Islet of Langerhans (tissue), 1 donor: ENCODE measurements around the gene ERI3.

Source experiments
- FAIRE-seq: peaks from one replicate; lab custom pipeline; 2011; peaks lifted over from hg19 to GRCh38; lab: Jason Lieb, UNC

The ERI3 gene, protein sequence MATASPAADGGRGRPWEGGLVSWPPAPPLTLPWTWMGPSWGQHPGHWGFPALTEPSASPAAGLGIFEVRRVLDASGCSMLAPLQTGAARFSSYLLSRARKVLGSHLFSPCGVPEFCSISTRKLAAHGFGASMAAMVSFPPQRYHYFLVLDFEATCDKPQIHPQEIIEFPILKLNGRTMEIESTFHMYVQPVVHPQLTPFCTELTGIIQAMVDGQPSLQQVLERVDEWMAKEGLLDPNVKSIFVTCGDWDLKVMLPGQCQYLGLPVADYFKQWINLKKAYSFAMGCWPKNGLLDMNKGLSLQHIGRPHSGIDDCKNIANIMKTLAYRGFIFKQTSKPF

DNA sequence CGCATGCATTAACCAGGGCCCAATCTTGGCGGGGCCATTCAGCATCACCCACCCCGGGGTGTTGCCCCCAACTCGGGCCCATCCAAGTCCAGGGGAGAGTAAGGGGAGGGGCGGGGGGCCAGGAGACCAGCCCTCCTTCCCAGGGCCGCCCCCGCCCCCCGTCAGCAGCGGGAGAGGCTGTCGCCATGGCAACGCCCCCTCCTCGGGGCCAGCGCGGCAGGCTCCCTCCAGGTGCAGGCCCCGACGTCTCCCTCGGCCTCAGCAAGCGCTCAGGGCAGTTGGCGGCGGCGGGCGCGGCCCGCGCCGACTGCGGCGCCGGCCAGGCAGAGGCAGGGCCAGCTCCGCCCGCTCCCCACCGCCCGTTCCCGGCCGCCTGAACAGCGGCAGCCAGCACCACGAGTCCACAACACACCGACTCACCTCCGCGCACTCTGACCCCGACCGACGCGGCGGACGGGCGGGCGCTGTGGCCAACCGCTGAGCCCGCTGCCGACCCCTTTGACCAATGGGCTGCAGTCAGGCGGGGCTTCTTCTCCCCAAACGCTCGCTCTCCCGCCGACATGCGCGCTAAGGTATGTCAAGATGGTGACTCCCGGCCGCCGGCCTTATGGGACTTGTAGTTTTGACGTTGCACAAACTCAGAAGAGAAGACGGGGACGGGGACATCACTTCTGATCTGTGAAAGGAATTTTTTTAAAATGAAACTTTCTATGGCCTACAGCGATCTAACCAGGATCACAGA, at the start of gene ERI3:
ERI3 (minus strand) TSS at position 418 of the 742 bp plus-strand sequence; CDS start at position 187, 231 bp downstream.
- peak; percentile 81 for FAIRE-seq

DNA sequence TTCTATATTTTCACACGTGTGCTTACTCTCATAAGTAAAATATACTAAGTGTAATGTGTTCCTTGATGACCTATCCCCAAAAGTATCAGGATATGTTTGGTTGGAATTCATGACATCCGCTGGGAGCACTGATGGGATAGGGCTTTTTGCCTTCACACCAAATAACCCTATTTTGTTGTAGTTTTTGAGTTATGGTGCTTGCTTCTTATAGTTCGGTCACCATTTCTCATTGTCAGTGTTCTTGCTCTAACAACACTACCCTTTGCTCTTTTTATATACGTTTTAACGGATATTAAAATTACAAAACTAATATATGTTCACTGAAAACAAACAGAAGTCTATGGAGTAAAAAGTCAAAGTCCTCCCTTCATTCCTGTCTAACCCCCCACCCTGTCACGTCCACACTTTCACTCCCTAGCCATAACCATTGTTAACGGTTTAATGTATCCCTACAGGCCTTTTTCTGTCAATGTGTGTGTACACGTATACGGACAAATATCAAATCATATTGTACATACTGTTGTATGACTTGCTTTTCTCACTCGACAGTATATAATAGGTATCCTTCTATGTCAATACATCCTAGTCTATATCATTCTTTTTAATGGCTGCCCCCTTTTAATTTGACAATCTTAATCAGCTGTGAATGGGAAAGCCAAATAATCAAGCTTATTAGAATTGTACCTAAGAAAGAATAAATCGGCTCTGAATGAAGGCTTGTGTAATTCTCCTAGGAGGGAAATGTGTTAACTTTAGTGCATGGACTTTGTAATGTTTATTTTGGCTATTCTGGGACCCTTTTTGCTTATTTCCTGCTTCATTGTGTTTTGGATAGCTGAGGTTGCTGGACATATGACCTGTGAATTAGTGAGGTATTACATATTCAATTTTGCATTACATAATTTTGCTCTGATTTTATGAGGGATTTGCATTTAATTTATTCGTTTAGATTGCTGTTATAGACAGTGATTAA, 46.5 kb upstream of the ERI3 start:
- FAIRE-seq = no peak

DNA sequence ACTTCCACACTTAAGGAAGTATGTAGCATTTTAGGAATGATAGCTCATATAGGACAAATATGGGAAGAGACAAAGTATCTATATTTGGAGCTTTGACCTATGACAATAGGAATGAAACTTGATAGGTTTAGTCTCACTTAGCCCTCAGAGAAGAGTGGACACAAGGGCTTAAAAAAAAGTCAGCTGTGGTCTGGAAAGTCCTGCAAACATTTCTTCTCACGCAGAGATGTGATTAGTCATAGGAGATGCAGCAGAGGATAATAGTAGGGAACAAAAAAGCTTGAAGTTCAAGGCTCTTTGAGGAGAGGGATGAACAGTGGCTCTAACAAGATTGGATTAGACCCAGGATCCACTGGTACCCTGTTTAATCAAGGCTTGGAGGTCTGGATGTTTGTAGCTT, 35.2 kb upstream of the ERI3 start:
- no peak for FAIRE-seq

DNA sequence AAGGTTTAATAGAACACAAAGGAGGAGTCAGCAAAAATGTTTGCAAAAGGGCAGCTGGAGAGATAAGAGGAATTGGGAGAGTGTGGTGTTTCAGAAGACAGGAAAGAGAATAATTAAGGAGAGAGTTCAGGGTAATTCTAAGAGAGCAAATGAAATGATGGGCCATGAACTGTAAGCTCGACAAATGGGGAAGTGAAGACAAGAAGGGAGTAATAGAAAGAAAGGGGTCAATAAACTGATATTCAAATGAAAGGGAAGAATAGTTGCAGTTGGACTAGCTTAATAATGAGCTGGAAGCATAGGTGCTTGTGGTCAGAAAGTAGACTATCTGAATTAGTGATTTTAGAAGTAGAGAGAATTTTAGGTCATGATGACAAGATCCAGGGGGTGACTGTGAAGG, 34.4 kb upstream of the ERI3 start:
- no peak for FAIRE-seq

DNA sequence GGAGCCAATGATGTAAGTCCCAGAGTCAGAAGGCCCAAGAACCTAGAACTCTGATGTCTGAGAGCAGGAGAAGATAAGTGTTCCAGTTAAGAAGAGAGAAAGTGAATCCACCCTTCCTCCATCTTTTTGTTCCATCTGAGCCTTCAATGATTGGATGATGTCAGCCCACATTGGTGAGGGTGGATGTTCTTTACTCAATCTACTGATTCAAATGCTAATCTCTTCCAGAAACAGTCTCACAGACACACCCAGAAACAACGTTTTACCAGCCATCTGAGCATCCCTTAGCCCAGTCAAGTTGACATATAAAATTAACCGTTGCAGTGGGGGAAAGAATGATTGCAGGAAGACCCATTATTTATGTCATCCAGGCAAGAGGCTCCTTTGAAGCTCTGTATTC, 33.5 kb upstream of the ERI3 start:
- no peak for FAIRE-seq

DNA sequence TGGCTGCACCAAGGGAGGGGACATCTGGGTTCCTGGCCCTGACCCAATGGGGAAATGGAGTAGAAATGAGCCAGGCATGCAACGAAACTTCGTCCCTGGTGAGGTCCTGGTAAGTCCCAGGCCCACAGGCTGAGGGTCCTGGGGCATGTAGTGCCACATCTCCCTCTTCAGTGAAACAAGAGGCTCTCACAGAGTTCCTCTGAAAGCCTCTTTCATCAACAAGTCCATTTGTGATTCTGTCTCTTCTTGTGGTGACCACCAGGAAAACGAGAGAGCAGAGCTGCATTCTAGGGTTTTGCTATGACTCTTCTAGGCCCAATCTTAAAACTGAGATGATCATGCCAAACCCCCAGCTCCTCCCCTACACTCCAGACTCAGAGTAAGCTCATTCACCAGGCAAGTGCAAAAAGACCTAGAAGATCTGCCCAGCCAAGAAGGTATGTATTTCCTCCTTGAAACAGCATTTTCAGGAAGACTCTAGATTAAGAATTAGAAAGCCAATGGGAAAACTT, 25.7 kb upstream of the ERI3 start:
- FAIRE-seq = no peak

DNA sequence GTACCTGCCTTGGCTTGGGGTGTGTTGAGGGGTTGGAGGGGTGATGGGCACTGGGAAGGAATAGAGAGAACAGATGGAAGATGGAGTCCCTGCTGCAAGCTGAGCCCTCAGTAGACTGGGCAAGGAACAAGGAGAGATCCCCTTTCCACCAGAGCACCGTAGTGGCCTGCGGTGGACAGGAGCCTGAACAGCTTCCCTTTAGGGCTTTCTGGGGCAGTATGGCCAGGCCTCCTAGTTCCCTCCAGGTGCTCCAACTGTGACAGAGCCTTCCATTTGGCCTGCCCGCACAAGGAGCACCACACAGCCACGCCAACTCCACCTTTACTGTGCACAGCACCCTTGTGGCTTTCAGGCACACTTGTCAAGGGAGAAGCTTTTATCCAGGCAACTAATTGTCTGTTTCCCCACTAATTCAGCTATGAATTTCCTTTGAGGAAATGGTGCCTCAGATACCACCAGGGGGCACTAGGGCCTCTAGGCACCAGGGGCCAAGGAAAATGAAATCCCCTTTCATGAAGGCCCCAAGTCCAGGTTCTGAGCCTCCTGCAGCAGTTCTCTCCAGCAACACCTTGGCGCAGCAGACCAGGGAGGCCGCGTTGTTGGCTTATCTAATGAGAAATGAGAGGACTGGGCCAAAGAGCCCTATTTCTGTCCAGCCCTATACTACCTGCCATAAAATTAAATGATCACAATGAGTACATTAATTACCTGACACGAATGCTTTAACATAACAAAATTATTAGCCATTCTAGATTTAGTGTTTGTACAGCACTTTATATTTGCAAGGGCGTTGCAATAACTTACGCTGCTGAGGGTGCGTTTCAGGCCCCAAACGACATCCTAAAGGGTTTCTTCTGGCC, 23.1 kb upstream of the ERI3 start:
- no peak for FAIRE-seq

DNA sequence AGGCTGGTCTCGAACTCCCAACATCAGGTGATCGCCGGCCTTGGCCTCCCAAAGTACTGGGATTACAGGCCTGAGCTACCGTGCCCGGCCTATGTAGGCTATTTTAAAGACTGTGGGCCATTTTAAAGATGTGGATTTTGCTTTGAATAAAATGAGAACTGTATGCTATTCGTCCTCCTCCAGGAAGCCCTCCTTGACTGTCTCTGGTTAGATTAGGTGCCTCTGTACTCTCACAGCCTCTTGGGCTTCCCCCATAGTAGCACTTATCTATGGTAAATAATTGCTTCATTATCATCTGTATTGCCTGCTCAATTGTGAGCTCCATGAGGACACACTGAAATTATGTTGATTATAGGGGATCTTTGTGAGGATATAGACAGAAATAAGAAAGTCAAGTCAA, 20.5 kb upstream of the ERI3 start:
- FAIRE-seq = no peak

DNA sequence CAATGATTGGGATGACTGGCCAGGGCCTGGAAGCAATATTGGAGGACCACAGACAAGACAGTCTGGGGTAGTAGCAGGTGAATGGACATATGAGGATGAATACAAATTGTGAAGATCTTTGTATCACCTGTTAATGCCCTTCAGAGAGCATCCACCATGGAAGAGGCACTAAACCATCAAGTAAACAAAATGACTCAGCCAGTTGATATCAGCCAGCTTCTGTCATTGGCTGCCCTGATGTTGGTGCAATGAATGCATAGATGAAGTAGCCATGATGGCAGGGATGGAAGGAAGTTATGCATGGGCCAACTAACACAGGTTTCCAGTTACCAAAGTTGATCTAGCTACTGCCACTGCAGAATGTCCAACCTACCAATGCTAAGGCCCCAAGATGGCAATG, 16.1 kb upstream of the ERI3 start:
- FAIRE-seq = no peak

DNA sequence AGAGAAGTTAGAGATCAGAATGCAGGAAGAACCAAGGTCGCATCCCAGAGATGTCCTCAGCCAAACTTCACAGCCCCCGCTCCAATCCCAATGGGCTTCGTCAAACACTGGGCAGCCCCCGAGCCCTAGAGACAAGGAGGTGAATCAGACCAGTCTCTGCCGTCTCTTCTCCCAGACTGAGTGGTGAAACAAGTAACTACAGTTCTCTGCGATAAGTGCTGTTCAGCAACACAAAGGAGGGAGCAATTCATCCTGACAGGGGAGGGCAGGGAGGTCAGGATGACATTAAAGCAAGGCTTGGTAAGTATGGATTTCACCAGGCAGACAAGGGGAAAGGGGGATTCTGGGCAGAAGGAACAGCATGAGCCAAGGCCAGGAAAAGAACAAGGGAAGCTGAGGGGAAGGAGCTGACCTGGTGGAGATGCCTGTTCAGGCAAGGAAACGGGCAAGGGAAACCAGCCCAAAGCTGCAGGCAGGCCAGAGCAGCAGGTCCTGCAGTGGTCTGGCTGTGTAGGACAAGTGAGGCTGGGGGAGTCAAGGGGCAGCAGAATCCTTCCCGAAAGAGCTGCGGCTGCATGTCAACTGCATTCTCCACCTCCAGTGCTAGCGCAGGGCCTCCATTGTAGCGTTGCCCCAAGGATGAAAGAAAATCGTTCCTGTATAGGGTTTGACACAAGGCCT, 13.6 kb upstream of the ERI3 start:
- no peak for FAIRE-seq

DNA sequence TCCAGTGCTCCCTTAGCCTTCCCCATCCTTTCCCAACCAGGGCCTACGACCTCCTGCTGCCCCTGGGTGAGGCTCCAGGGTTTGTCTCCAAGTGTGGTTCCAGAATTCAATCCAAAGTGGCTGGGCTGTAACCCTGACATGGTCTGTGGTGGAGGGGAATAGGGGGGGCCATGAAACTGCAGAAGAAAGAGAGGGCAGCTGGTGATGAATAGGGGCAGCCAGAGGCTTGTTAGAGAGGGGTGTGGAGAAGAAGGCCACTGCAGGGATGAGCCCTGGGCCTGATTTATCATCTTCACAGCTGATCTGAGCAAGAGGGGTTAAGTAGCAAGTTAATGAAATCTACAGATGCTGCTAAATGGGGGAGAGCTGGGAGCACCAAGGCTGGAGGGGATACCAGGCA, 12.9 kb upstream of the ERI3 start:
- FAIRE-seq = no peak

DNA sequence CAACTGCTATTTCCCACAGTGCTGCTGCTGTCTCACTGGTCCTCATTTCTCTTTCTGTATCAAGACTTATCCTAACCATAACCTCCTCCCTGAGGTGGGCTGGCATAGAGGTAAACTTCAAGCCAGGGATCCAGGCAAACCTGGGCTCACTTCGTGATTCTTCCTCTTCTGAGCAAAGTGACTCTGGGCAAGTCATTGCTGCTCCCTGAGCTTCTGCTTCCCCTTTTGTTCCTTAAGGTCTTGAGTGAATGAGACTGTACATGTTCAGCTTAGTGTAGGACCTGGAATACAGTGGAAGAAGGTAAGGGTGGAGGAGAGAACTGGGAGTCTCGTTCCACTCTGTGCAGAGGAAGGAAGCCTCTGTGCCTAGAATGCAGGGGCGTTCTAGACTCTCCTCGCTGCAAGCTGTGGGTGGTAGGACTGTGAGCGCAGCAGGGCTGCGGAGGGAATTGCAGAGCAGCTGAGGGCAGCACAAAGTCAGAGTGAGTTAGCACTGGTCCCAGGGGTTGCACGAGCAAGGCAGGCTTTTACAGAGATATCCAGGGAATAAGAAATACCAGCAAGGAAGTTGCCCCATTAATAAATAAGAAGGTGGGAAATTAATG, 11.4 kb upstream of the ERI3 start:
- no peak for FAIRE-seq

DNA sequence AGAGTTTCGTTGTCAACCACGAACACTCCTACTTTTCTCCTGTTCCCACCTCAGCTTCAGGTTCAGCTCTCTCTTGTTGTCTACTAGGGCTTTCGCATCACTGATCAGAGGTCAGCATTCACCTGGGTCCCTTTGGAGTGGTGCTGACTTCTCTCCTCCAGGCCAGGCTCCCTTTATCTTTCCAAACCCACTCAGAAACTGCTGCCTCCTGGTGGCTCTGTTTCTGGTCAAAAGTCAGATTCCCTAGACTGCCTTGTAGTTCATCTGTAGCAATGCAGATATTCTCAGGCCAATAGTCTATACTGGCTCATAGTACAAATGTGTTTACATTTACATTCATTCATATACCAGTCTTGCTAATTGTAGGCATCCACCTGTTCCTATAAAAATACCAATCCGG, 6.4 kb upstream of the ERI3 start:
- FAIRE-seq = no peak

DNA sequence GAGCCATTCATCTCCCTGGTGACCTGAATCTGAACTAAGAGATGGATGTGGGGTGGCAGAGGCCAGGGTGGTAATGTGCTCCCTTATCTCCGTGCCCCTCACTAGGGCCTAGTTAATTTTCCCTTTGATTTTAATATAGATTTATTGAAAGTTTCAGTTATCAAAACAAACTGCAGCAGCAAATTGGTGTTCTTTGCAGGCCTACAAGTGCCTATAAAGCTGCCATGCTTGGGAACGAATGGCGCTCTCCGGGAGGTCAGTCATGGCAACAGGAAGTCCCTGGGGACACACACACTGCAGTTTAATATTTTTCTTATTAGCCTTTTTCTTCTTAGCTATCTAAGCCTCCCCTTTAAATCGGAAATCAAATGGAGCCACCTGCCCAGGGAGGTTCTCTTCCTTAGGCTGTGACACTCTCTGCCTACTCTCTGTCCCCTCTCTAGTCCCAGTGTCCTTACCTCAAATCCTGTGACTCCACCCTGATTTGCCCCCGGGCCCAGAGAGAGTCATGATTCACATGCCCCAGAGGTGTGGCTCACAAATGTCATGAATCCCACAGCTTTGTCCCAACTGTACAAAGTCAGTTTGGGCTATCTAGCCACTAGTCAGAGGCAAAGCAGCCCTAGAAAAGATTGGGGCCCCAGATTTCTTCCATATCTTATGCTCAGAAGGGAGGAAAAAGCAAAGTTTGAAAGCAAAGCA, 4.3 kb upstream of the ERI3 start:
- no peak for FAIRE-seq

DNA sequence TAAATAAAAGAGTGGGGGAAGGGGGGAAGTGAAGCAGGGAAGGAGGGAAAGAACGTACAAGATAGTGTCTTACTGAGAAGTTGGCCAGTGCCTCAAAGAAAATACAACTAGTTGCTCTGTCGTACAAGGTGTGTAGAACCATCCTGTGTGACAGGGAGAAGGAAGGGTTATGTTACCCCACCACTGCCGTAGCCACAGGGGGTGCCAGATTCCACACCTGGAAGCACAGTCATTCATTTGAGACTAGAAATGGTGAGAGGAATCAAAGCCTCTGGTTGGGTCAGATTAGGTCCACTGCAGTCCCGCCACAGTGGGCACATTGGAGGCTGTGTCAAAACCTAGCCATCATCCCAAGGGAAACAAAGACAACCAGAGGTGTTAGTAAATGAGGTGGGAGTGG, 2.7 kb upstream of the ERI3 start:
- no peak for FAIRE-seq

DNA sequence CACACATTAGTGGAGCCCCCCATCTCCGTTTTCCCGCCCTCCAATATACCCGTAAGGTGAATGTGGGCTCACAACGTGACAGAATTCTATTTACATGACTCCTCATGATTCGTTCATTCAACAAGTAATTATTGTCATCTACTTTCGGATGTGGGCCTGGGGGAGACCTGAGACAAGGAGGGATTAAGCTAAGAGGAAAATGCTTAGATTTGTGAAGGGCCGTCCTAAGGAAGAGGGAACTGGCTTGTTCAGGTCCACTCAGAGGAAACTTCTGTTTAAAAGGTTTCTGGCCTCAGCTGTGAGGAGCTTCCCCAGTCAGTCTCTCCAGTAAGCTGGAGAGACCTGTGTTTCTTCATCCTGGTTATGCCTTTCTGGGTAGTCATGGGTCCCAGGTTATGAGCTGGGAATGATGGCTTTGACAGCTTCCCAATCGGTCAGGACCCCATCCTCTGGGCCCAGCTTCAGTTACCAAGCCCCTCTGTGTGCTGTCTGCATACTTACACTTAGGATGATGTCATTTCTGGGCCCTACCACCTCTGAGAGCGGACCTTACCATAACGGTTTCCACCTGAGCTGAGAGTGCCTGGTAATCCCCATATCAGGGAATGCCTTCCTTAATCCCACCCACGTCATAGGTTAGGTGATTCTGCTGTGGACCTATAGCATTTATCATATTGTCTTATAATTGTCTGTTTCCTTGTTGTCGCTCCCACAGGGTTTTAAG, 687 bp upstream of the ERI3 start:
- no peak for FAIRE-seq

DNA sequence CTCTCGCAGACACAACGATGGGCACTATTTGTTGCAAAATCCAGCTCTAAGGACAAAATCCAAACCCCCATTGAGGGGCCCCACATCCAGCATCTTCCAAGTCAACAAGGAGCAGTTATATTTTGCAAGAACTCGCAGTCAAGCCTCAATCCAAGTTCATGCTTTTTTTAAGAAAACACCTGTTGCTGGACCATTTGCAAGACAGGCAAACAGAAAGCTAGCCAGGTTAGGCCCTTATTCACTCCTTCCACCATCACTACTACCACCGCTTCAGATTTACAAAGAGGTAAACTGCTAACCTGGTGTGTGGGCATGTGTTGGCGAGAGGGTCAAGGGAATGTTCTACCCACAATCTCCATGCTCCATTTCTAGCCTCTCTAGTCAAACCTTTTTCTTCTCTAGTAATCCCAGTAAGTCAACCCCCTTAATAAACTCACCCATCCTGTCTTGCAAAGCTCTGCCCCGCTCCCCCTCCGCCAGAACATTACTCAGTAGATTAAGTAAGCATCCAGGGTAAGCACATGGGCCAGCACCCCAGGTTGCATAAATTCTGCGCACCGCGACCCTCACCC, 703 bp downstream of the ERI3 start:
- no peak for FAIRE-seq

DNA sequence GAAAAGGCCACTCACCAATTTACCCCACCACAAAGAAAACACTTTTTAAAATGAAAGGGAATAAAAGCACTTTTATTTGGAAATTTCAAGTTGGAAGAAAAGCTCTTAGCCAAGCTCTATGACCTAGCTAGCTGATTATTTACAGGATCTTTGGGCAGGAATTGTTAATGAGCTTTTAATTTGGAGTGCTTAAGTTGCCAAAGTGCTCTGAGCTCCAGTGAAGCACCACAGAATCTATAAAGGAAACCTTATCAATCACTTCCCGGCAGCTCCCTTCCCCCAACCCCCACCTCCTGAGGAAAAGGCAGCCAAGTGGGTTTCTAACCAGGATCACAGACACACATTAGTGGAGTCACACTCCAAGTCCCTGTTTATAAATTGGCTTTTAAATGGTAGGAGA, 1.5 kb downstream of the ERI3 start:
- FAIRE-seq = no peak

DNA sequence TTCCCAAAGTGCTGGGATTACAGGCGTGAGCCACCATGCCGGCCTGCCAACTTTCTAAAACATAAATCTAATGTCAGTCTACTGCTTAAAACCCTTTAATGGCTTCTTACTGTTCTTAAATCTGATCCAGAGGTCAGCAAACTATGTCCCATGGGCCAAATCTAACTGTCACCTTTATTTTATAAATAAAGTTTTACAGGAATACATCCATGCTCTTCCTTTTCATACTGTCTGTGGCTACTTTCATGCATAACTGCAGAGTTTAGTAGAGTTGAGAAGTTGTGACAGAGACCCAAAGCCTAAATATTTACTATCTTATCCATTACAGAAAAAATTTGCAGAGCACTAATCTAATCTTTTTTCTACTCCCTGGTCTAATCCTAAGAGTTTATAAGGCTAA, 3.8 kb downstream of the ERI3 start:
- no peak for FAIRE-seq
